GM10248 (cell line): Measurements from ENCODE around the gene C1QTNF9B.

Experiments used
- CTCF ChIA-PET: fragments of 300-600 bp; sonication (Branson Sonifier 250); formaldehyde crosslinking; extraction: SDS; loops from one replicate; lab custom pipeline; 2021; ENCODE audit warnings: antibody characterized with exemption; lab: Yijun Ruan, JAX
- POLR2A ChIA-PET: fragments of 350-650 bp; sonication (Branson Sonifier 250); formaldehyde crosslinking; extraction: SDS; loops from one replicate; lab custom pipeline; 2020; ENCODE audit warnings: antibody characterized with exemption; lab: Yijun Ruan, JAX
- DNase-seq: peaks from one replicate; pipeline ENCODE4 v3.0.0; 2012; ENCODE audit errors: extremely low spot score
- TF ChIP-seq, protein P1 (sequence below): IDR thresholded peaks from 2 replicates; pipeline ENCODE4 v1.5.1; 2012; ENCODE audit warnings: mild to moderate bottlenecking, low read depth; ENCODE audit errors: extremely low read depth, missing control alignments, control extremely low read depth

Gene C1QTNF9B

DNA sequence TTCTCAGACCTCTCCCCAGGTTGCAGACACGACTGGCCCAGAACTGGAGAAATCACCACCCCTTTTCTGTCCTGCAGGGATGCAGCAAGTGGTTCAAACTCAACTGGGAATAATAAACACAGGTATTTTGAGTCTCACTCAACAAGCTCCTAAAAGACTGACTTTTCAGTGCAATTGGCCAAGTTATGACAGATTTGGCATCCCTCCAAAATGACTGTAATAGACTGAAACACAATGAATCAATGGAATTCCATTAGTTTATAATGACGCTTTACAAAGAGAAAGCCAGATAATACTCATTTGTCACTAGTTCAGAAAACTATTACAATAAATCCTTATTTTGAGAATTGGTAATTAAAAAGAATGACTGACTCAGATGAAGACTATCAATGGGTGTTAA lies 46.2 kb downstream of the C1QTNF9B start:
- no peak for DNase-seq
- ChIA-PET CTCF (interaction anchor here (0.8 to 1.6 kb wide), 3 partner anchors 10 to 20 kb away, joined by 3 to 5 read pairs (median 4); no protein-coding TSS in a partner anchor), POLR2A (no interaction called here)
- TF ChIP-seq, protein P1, sequence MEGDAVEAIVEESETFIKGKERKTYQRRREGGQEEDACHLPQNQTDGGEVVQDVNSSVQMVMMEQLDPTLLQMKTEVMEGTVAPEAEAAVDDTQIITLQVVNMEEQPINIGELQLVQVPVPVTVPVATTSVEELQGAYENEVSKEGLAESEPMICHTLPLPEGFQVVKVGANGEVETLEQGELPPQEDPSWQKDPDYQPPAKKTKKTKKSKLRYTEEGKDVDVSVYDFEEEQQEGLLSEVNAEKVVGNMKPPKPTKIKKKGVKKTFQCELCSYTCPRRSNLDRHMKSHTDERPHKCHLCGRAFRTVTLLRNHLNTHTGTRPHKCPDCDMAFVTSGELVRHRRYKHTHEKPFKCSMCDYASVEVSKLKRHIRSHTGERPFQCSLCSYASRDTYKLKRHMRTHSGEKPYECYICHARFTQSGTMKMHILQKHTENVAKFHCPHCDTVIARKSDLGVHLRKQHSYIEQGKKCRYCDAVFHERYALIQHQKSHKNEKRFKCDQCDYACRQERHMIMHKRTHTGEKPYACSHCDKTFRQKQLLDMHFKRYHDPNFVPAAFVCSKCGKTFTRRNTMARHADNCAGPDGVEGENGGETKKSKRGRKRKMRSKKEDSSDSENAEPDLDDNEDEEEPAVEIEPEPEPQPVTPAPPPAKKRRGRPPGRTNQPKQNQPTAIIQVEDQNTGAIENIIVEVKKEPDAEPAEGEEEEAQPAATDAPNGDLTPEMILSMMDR = no peak

DNA sequence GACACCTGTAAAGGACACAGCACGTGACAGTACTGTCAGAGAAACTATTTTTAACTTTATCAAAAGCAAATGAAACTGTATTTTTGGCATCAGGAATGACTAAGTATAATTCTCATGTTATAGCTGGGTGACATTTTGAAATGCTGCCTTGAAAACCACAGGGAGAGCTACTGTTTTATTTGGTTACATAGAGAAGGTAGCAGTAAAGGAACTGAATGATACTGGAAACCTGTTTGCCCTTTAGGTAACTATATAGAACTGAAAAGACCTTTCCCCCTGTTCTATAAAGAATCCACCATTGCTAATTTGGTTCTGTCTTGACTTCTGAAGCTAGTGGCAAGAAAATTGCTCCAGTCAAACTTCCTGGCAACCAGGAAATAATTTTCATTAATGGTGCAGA lies 47.2 kb downstream of the C1QTNF9B start:
- ChIA-PET POLR2A (no interaction called here), CTCF (interaction anchor here (0.8 to 2.7 kb wide), 8 partner anchors 9 to 84 kb away, joined by 3 to 10 read pairs (median 4); no protein-coding TSS in a partner anchor)
- TF ChIP-seq, protein P1 = no peak
- DNase-seq = no peak

DNA sequence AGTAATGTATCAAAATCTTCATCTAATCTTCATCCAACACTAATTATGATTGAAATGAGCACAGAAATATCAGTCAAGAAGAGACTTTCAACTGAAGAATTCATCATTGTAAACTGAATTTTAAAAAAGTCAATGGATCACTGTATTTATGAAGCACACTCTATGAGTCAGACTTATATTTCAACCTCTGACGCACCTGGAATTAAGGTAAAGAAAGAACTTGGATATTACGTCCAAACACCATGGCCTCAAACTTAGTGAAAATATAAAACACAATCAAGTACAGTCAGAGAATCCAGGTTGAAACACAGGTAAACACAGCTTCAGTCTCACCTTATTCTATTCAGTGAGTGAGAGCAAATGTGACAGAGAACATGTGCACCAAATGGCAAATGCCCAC lies 47.6 kb downstream of the C1QTNF9B start:
- TF ChIP-seq, protein P1 = no peak
- ChIA-PET POLR2A (no interaction called here), CTCF (interaction anchor here (0.8 to 2.7 kb wide), 6 partner anchors 9 to 83 kb away, joined by 3 to 10 read pairs (median 3); no protein-coding TSS in a partner anchor)
- no peak for DNase-seq

DNA sequence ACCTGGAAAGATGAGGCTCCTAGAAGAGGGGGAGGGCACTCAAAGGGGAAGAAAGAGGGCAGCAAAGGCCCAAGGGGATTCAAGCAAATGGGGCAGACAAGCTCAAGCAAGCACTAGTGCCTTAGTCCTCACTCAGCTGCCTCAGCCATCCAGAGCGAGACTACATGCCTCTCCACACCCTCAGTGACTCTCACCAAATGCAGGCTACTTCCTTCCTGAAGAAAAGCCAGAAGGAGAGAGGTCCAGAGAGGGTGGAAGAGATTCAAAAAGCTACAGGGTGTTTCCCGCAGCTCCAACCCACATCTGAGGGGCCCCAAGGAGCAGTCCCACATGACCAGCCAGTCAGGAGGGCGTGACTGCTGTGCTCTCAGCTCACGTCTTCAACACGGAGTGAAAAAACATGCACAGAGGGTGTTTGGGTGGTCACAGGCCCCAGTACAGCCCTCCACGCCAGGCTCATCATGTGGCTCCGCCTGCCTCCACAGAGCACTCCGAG lies 48.6 kb downstream of the C1QTNF9B start:
- DNase-seq = no peak
- TF ChIP-seq, protein P1 = no peak
- ChIA-PET CTCF (interaction anchor here (0.7 to 2.7 kb wide), 9 partner anchors 10 to 244 kb away, joined by 3 to 10 read pairs (median 3); no protein-coding TSS in a partner anchor), POLR2A (no interaction called here)

DNA sequence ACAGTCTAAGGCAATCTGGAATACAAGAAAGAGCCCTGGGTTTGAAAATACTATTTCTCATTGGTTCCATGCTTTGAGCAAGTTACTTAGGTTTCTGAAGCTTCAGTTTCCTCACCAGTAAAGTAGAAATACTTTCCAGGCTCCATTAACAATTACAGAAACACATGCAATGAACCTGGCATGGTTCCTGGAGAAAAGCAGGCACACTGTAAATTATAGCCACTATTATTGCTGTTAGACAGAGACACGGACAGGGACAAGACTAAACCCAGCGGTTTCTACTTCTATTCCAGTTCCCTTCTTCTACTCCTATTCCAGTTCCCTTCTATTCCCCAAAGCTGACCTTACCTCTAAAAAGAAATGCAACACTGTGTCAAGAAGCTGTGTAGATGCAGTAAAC lies 49.3 kb downstream of the C1QTNF9B start:
- ChIA-PET CTCF (interaction anchor here (0.7 to 2.7 kb wide), 8 partner anchors 9 to 243 kb away, joined by 3 to 10 read pairs (median 3); no protein-coding TSS in a partner anchor), POLR2A (interaction anchor here (0.6 kb wide), 1 partner anchor 128 kb away, joined by 4 read pairs; no protein-coding TSS in a partner anchor)
- no peak for DNase-seq
- TF ChIP-seq, protein P1 = no peak

DNA sequence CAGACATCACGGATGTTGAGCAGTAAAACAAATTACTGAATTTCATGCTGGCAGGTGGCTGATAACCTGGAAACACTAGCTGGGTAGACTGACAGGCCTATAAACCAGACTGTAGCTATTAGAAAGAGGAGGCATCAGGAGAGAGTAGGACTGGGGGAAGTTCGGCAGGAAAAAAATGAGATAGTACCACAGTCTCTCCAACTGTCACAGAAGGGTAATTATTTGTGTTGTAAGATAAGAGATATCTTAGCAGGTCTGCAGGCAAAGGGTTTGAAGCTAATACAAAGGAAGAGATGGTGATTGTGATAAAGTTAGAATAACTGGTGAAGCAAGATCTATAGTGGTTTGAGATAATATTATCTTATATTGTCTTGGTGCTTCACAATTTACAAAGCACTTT lies 49.8 kb downstream of the C1QTNF9B start:
- ChIA-PET POLR2A (interaction anchor here (0.6 kb wide), 1 partner anchor 127 kb away, joined by 4 read pairs; no protein-coding TSS in a partner anchor), CTCF (interaction anchor here (1.6 to 2.7 kb wide), 2 partner anchors 9 to 37 kb away, joined by 5 to 6 read pairs; no protein-coding TSS in a partner anchor)
- TF ChIP-seq, protein P1 = no peak
- no peak for DNase-seq
